Testis (tissue), 2 donors: ENCODE measurements around the gene PIF1.

Experiments used
- POLR2A ChIP-seq: fragments of 450-650 bp; IDR thresholded peaks from one replicate; pipeline ENCODE4 v1.6.1; 2017; ENCODE audit warnings: antibody characterized with exemption, mild to moderate bottlenecking, moderate library complexity
- TF ChIP-seq, protein P1 (sequence below), 3 experiments: fragments of 450-650 bp in 2 of 3; fragments of 200-600 bp in 1 of 3; sonication (generic) in 1 of 3; IDR thresholded peaks; one replicate each; pipeline ENCODE4 v1.5.1; 2016 to 2019; ENCODE audit warnings: antibody characterized with exemption in 3 of 3, mild to moderate bottlenecking in 2 of 3, moderate library complexity in 1 of 3

- TF ChIP-seq, protein P1, sequence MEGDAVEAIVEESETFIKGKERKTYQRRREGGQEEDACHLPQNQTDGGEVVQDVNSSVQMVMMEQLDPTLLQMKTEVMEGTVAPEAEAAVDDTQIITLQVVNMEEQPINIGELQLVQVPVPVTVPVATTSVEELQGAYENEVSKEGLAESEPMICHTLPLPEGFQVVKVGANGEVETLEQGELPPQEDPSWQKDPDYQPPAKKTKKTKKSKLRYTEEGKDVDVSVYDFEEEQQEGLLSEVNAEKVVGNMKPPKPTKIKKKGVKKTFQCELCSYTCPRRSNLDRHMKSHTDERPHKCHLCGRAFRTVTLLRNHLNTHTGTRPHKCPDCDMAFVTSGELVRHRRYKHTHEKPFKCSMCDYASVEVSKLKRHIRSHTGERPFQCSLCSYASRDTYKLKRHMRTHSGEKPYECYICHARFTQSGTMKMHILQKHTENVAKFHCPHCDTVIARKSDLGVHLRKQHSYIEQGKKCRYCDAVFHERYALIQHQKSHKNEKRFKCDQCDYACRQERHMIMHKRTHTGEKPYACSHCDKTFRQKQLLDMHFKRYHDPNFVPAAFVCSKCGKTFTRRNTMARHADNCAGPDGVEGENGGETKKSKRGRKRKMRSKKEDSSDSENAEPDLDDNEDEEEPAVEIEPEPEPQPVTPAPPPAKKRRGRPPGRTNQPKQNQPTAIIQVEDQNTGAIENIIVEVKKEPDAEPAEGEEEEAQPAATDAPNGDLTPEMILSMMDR (IDR thresholded peaks at IDR 0.05): no peak
- no peak for TF ChIP-seq POLR2A
Measured at GRCh38 chr15:64857421-64857820, 32.0 kb upstream of the PIF1 start.
